B cell (primary cell): ENCODE results near the gene SNRNP70.

ENCODE experiments used
- EZH2 ChIP-seq: IDR thresholded peaks from 2 replicates; pipeline ENCODE4 v1.6.1; 2012; ENCODE audit warnings: borderline replicate concordance, low read depth, mild to moderate bottlenecking, moderate library complexity, low read length; ENCODE audit not compliant: insufficient read depth, poor library complexity, severe bottlenecking
- TF ChIP-seq, protein P1 (sequence below): fragments of 200-600 bp; IDR thresholded peaks from one replicate; pipeline ENCODE4 v1.8.0; 2022; ENCODE audit warnings: antibody characterized with exemption, mild to moderate bottlenecking

DNA sequence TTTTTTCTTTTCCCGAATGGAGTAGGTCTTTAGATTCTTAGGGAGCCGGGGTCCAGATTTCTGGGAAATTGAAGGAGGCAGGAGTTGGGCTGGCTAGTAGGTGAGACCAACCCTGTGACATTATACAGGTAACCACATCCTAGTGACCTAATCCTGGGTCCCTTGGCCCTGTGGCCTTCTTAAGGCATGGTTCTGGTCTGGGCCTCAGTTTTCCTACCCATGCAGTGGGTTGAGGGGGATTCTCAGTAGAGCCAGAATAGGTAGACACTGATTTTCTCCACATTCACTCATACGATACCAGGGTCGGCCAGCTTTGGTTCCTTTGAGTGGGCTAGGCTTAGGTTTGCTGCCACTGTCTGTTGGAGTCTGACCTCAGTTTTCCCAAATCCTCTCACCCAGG is 41.3 kb downstream of the SNRNP70 start:
- TF ChIP-seq, protein P1, sequence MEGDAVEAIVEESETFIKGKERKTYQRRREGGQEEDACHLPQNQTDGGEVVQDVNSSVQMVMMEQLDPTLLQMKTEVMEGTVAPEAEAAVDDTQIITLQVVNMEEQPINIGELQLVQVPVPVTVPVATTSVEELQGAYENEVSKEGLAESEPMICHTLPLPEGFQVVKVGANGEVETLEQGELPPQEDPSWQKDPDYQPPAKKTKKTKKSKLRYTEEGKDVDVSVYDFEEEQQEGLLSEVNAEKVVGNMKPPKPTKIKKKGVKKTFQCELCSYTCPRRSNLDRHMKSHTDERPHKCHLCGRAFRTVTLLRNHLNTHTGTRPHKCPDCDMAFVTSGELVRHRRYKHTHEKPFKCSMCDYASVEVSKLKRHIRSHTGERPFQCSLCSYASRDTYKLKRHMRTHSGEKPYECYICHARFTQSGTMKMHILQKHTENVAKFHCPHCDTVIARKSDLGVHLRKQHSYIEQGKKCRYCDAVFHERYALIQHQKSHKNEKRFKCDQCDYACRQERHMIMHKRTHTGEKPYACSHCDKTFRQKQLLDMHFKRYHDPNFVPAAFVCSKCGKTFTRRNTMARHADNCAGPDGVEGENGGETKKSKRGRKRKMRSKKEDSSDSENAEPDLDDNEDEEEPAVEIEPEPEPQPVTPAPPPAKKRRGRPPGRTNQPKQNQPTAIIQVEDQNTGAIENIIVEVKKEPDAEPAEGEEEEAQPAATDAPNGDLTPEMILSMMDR: no peak
- no peak for TF ChIP-seq EZH2
